NOMO-1 treated with DMSO at 0.1 percent for 48 hours (cell line): ENCODE results near the gene HES7.
A peak's percentile ranks its signal among the peaks of the same experiment; 100 is the strongest.
"Not testable (repeated sequence)": the region's sequence is repeated elsewhere in the genome, so short reads cannot be mapped to it uniquely, and the experiment has no call there.

ENCODE experiments used
- DNase-seq: peaks from one replicate; lab custom pipeline; 2025; ENCODE audit not compliant: unreplicated experiment; lab: John Stamatoyannopoulos, UW

The HES7 gene

DNA sequence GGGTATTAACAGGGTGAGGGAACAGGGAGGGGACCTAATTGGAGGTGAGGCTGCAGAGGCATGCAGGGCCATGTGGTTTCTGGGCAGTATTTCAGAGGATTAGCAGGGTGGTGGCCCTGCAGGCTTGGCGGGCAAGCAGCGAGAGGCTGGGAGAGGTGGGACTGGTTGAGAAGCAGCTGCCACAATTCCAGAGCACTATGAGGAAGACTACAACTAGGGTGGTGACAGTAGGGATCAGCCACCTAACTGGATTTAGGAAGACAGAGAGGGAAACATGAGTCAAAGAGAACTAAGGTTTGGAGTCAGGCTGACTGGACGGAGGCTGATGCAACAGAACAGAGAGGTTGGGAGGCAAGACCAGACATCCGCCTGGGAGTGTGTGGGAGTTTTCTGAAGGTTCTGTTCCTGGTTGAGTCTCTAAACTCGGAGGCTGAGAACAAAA, 17.9 kb downstream of the HES7 start:
- no peak for DNase-seq

DNA sequence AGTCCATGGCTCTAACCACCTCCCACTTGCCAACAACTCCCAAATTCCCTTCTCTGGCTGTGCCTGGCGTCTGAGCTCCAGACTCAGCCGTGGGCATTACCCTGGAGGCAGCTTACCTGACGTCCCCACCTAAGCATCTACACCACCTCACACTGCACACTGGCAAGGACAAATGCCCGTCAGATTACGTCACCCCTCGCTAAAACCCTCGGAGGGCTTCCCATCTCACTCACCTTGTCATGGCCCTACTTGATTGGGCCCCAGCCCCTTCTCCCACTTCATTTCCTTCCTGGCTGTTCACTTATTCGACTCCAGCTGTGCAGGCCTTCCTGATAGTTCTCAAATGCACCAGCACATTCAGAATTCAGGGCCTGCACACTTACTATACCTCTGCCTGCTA, 19.0 kb downstream of the HES7 start:
- no peak for DNase-seq

GRCh38 chr17:8103549-8103948, 20.4 kb downstream of the HES7 start:
- DNase-seq = no peak

DNA sequence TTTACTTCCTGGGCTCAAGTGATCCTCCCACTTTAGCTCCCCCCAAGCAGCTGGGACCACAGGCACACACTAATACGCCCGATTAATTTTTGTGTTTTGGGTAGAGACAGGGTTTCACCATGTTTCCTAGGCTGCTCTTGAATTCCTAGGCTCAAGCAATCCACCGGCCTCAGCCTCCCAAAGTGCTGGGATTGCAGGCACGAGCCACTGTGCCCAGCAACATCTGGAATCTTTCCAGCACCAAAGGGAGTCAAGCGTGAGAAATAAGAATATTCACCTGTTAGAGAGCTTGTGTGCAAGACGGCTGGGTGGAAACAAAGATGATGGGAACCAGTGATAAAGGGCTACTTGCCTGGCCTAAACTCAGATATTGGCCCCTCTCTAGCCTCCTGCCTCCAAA, 22.2 kb downstream of the HES7 start:
- no peak for DNase-seq

- DNase-seq = no peak
These were observed 23.1 kb downstream of the HES7 start for GRCh38 chr17:8100763-8101162.

DNA sequence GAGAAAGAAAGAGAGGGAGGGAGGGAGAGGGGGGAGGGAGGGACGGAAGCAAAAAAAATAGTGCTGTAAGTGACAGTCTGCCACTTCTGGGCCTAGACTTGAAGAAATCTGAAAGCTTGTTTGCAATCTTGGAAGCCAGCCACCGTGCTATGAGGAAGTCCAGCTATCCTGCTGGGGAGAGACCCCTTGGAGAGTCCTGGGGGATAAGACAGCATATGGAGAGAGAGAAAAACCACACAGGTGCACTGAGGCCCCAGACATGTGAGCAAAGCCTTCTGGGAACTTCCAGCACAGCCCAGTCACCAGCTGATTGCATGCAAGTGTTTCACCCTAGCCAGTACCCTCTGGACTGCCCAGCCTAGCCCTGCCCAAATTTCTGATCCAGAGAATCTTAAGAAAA, 23.8 kb downstream of the HES7 start:
- no peak for DNase-seq

DNA sequence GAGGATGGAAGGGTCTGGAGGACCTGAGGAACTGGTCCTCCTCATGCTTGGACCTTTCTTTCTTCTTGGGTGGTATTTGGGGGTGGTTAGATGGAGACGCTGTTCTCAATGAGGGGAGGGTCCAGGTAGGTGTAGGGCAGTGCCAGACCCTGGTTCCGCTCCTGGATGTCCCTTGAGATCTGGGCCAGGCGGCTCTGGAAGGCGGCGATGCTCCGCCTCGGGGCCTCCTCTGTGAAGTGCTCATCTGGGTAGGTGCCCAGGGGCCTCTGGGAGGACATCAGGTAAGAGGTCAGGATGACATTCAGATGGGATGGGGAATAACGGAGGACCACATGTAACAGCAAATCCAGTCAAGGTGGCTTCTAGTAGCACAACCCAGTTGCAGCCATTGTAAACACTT, 27.4 kb downstream of the HES7 start:
- no peak for DNase-seq

DNA sequence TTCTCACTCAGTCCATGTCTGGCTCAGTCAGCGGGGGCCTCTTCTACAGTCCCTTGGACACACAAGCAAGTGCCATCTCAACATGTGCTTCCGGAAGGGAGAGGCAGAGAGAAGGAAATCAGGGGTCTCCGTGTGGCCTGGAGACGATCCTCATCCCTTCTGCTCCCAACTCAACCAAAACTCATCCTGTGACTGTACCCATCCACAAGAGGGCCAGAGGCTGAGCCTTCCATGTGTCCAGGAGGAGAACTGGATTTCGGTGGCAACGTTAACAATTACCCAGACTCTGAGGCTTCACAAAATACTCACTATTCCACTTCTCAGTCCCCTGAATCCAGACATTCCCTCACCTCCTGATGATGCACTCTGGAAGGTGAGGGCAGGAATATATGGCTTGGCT, 28.5 kb downstream of the HES7 start:
- no peak for DNase-seq

- DNase-seq = peak; percentile 9
These were observed 32.7 kb downstream of the HES7 start for GRCh38 chr17:8091033-8091687.

GRCh38 chr17:8089728-8090127, 34.2 kb downstream of the HES7 start:
- DNase-seq = no peak

GRCh38 chr17:8087952-8088230, 36.0 kb downstream of the HES7 start:
- no peak for DNase-seq

DNA sequence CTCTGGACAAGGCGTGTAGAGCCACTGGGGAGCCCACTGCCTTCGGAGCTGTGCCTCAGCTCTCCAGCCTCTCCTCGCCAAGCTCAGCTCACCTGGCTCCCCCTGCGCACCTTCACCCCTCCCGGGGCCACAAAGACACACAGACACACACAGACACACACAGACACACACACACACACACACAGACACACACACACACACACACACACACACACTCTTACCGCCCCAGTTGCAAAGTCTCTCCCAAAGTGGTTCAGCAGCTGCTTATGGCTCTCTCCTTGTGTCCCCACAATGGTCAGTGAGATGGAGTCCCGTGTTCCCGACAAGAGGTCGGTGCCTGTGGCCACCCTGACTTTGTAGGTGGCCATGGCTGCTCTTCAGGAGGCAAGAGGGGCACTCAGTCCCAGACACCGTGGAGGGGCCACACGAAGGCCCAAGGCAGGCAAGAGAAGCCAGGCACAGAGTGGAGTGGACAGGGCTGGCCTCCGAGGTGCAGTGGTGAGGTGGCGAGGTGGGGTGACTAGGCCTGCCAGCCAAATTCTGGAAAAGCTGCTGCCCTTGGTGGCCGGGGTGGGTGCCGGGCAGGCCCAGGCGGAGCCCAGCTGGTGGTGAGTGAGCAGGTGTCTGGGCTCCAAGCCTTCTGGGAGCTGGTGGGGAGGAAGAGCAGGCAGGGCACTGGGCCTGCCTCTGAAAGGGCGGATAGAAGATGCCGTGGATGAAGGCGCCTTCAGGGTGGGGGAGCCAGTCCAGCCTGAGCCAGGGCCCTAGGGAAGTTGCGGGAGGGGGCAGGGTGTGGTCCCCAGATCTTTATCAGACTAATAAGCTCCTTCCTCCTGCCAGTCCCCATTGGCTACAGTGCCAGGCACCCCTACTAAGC, 36.6 kb downstream of the HES7 start, which contains the start of gene ALOX12B:
Gene ALOX12B, minus strand, starts transcription at position 642 of the 877 bp plus-strand sequence. Its CDS starts 274 bp downstream, at position 368.
- DNase-seq = no peak

DNA sequence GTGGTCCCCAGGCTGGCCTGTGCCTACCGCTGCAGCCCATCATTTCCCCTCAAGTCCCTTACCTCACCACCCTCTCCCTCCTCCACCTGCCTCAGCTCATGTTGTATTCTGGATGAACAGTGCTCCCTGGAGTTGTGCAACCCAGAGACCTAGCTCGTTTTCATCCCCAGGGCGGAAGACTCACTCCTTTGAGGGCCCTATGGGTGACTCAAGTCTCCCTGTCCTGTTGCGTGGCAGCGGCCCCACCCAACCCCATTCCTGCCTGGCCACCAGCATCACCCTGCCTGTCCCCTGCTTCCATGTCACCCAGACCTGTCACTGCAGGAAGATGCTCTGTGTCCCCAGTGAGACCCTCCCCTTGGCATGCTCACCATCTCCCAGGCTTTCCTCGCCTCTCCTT, 39.7 kb downstream of the HES7 start:
- DNase-seq = no peak

- no peak for DNase-seq
These were observed 41.6 kb downstream of the HES7 start for GRCh38 chr17:8082292-8082691.

- no peak for DNase-seq
These were observed 42.0 kb downstream of the HES7 start for GRCh38 chr17:8081876-8082275.

- no peak for DNase-seq
These were observed 43.1 kb downstream of the HES7 start for GRCh38 chr17:8080799-8081219.

DNA sequence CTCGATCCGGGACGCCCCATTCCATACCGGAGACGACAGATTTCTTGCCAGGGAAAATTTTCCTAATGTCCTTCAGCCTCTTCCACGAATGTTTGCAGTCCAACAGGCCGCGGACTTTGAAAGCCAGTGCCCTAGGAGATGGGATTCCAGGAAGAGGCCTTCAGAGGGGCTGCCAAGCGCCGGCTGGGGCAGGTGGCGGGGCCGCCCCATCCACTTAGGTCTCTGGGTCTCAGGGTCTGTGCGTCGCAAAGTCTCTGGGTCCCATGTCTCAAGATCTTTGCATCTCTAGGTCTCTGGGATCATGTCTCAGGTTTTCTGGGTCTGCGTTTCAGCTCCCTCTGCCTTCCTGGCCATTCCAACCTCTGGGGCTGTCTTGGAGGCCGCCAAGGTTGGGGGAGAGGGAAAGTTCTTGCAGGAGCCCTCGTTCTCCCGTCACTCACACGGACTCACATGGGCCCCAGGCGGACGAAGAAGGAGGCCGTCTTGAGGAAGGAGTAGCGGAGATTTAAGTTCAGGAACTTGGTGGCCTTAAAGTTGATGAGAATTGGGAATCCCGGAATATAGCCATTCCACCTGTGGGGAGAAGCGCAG, 43.6 kb downstream of the HES7 start:
- DNase-seq = no peak

GRCh38 chr17:8079291-8080207, 44.4 kb downstream of the HES7 start:
- peak; percentile 55 for DNase-seq

- not testable (repeated sequence) for DNase-seq
These were observed 46.0 kb downstream of the HES7 start for GRCh38 chr17:8077939-8078338.

DNA sequence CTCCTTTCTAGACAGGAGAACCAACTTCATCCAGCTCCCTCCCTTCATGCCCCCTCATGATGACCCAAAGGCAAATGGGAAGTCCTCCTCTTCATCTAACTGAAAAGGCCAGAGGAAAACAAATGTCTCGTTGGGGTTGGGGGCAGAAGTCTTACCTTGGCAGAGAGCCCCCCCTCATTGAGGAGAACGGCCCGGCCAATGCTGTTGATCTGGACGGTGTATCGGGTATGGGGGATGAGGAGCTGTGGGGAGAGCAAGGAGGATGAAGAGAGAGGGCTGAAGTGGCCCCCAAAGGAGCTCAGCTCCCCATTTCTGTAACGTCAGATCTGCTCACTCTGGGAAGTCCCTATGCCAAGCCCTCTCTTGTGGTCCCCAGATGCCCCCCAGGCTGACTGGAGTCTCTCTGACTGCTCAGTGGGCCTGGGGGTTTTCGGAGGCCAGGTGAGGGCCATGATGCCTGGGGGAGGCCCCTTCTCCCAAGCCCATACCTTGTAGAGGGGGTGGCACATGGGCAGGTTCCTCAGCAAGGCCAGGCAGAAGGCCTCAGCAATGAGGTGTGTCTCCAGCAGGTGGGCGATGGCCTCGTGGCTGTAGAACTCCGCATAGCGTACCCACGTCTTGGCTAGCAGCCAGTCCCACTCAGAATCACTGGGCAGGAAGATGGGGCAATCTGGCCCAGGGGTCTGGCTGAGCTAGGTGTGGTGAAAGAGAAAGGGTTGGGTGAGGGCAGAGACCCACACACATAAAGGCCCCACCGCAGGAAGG, 47.2 kb downstream of the HES7 start:
- no peak for DNase-seq
